Smooth muscle cell of the pulmonary artery (primary cell): Measurements from ENCODE around the gene H2AZ1. TPM values are rescaled to one million over a fixed set of nuclear protein-coding genes. Genes with fewer than 3 reads are reported as not detected.

Source experiments
- total RNA-seq: library from RNA; depleted of rRNA; stranded (reverse); fragments of >200 nt; gene quantifications from 2 replicates; pipeline ENCODE4 v1.2.3, GENCODE V29; 2014

Gene H2AZ1
- total RNA-seq: 90.2 and 136 TPM in 2 replicates

GRCh38 chr4:99949999-99950912 is at the start of gene H2AZ1:
Gene H2AZ1 (minus strand): TSS chr4:99950275. CDS start chr4:99950170, 105 bp downstream.

GRCh38 chr4:99946356-99947189 is 3.5 kb downstream of the H2AZ1 start, which contains the start of gene DNAJB14:
Gene DNAJB14 (minus strand): TSS chr4:99946618. CDS start chr4:99946571, 47 bp downstream.

Other genes with a start within 250 kb of the H2AZ1 start
- gene DAPP1, start 133.4 kb downstream of the H2AZ1 start, total RNA-seq: not detected in 2 replicates
- 36.8 and 42.2 TPM in 2 replicates for gene LAMTOR3, start 55.8 kb downstream of the H2AZ1 start, total RNA-seq
- 43.5 and 46.1 TPM in 2 replicates for gene DNAJB14, start 3.7 kb downstream of the H2AZ1 start, total RNA-seq
- 5.0 and 17.8 TPM in 2 replicates for gene DDIT4L, start 240.2 kb upstream of the H2AZ1 start, total RNA-seq